Natural killer cell (primary cell): ENCODE data around the gene DUSP22. TPM values are rescaled to one million over a fixed set of nuclear protein-coding genes. Genes with fewer than 3 reads are reported as not detected.

ENCODE experiments used
- ATAC-seq, 3 donors: fragments of 150-1000 bp in 2 of 3; fragments of 200-7000 bp in 1 of 3; cut with Tn5 transposase; 1 replicate in 1 of 3; 2 replicates in 2 of 3; pipeline ENCODE4 v1.10.0; 2021; ENCODE audit warnings: mild to moderate bottlenecking in 2 of 3, moderate library complexity in 2 of 3
- DNase-seq, 2 donors: peaks; one replicate each; pipeline versions ENCODE4 v3.0.0 to v3.0.0-alpha.2; 2013 to 2021; ENCODE audit warnings: mixed read lengths in 1 of 2
- H3K27ac ChIP-seq: one replicate; pipeline ENCODE4 v1.5.1; 2013; ENCODE audit warnings: mild to moderate bottlenecking, low read length
- H3K27me3 ChIP-seq: one replicate; pipeline ENCODE4 v1.6.1; 2013; ENCODE audit warnings: low read length; ENCODE audit not compliant: control insufficient read depth, insufficient read depth
- H3K36me3 ChIP-seq: one replicate; pipeline ENCODE4 v1.6.1; 2013; ENCODE audit warnings: low read length; ENCODE audit not compliant: control insufficient read depth, insufficient read depth
- H3K4me1 ChIP-seq: one replicate; pipeline ENCODE4 v1.6.1; 2013; ENCODE audit warnings: low read length; ENCODE audit not compliant: control insufficient read depth, insufficient read depth
- H3K4me3 ChIP-seq: one replicate; pipeline ENCODE4 v1.5.1; 2013; ENCODE audit warnings: low read length
- H3K9me3 ChIP-seq: one replicate; pipeline ENCODE4 v1.6.1; 2013; ENCODE audit warnings: low read length; ENCODE audit not compliant: control insufficient read depth, insufficient read depth
- H3K27ac Mint-ChIP-seq, 2 donors: one replicate each; pipeline ENCODE4 v1.8.0; 2022; ENCODE audit warnings: mild to moderate bottlenecking in 2 of 2, mixed read lengths in 2 of 2, moderate library complexity in 1 of 2
- H3K27me3 Mint-ChIP-seq, 2 donors: one replicate each; pipeline ENCODE4 v1.8.0; 2022; ENCODE audit warnings: low read depth in 2 of 2, mixed read lengths in 2 of 2
- H3K36me3 Mint-ChIP-seq: one replicate; pipeline ENCODE4 v1.8.0; 2022; ENCODE audit warnings: mixed read lengths
- H3K4me1 Mint-ChIP-seq, 2 donors: one replicate each; pipeline ENCODE4 v1.8.0; 2022; ENCODE audit warnings: mixed read lengths in 2 of 2
- H3K4me3 Mint-ChIP-seq: one replicate; pipeline ENCODE4 v1.8.0; 2022; ENCODE audit warnings: mild to moderate bottlenecking, moderate library complexity, mixed read lengths
- H3K9me3 Mint-ChIP-seq, 2 donors: one replicate each; pipeline ENCODE4 v1.8.0; 2022; ENCODE audit warnings: mixed read lengths in 2 of 2
- WGBS: methylation state at CpG from one replicate; pipeline ENCODE4 v1.1.7; 2013; ENCODE audit warnings: missing lambda C conversion rate; ENCODE audit not compliant: insufficient coverage; 5-methylcytosine and 5-hydroxymethylcytosine counted together
- intact Hi-C: fragments of 100-400 bp; cut with micrococcal nuclease; formaldehyde crosslinking; loops from one replicate; pipeline ENCODE4 v1.14.2; 2022
- total RNA-seq, 4 donors: library from RNA; stranded (reverse); fragments of 120-200 nt in 1 of 4; gene quantifications; one replicate each; pipeline versions ENCODE4 v1.2.3 to v1.2.4, GENCODE V29; 2013 to 2022
- TF ChIP-seq, protein P1 (sequence below): fragments of 200-600 bp; IDR thresholded peaks from one replicate; pipeline ENCODE4 v1.8.0; 2022; ENCODE audit warnings: antibody characterized with exemption

Gene DUSP22
- total RNA-seq, 3 donors from 2014 or later (not counting 1 experiment from before 2014, with no cell fraction given): 50.4 to 61.5 (median 56.6) TPM

DNA sequence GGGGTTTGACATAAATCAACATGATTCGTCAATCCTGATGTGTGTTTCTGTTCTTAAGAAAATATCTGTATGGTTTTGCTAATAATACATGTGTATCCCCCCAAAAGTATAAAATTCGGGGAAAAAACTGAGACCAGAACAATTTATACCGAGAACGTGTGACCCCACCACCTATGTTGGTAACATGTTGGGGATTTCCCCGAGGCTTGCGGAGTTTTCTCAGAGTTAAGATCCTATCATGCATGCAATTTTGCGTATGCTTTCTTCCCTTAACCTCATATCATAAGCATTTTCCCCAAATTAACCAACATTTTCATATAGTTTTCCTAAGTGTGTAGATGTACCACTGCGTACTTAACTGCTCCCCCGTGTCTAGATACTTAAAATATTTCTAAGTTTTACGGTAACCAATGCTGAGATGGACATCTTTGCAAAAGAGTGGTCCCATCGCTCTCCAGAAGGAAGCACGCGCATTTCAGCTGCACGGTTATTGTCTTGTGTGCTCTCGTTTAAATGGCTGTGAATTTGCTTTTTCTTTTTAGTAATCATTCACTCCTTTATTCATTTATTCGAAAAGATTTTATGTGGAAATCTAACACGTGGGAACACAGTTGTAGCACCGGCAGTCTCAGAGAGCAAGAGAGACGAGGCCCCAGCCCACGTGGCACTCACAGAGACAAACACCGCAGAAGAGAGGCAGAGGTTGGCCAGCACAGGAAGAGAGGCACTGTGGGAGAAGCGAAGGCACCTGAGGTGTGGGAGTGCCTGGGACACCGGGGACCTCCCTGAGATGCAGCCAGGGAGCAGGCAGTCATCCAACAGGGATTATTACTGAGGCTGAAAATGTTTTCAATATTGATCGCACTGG is 86.0 kb downstream of the DUSP22 start:
- no peaks in the 10 kb centered on the region for H3K36me3 Mint-ChIP-seq
- intact Hi-C loops: no loop called here
- H3K4me3 Mint-ChIP-seq: no peak overlapping the region
- Histone ChIP-seq H3K4me1 (peaks cover 16% of the 10 kb centered on the region), H3K4me3 (no peak overlapping the region), H3K27me3 (no peaks in the 10 kb centered on the region), H3K9me3 (no peaks in the 10 kb centered on the region), H3K27ac (no peak overlapping the region), H3K36me3 (no peaks in the 10 kb centered on the region)
- DNase-seq (no peak), ATAC-seq (no peak)
- H3K27me3 Mint-ChIP-seq: peaks cover 23 to 40% of the 10 kb centered on the region in 2 donors
- H3K9me3 Mint-ChIP-seq: no peaks in the 10 kb centered on the region
- no peak overlapping the region for H3K27ac Mint-ChIP-seq
- TF ChIP-seq, protein P1, sequence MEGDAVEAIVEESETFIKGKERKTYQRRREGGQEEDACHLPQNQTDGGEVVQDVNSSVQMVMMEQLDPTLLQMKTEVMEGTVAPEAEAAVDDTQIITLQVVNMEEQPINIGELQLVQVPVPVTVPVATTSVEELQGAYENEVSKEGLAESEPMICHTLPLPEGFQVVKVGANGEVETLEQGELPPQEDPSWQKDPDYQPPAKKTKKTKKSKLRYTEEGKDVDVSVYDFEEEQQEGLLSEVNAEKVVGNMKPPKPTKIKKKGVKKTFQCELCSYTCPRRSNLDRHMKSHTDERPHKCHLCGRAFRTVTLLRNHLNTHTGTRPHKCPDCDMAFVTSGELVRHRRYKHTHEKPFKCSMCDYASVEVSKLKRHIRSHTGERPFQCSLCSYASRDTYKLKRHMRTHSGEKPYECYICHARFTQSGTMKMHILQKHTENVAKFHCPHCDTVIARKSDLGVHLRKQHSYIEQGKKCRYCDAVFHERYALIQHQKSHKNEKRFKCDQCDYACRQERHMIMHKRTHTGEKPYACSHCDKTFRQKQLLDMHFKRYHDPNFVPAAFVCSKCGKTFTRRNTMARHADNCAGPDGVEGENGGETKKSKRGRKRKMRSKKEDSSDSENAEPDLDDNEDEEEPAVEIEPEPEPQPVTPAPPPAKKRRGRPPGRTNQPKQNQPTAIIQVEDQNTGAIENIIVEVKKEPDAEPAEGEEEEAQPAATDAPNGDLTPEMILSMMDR: no peak
- peaks cover 25 to 27% of the 10 kb centered on the region in 2 donors for H3K4me1 Mint-ChIP-seq
- 80% methylated on average over 24 of the region's 24 CpGs for WGBS

DNA sequence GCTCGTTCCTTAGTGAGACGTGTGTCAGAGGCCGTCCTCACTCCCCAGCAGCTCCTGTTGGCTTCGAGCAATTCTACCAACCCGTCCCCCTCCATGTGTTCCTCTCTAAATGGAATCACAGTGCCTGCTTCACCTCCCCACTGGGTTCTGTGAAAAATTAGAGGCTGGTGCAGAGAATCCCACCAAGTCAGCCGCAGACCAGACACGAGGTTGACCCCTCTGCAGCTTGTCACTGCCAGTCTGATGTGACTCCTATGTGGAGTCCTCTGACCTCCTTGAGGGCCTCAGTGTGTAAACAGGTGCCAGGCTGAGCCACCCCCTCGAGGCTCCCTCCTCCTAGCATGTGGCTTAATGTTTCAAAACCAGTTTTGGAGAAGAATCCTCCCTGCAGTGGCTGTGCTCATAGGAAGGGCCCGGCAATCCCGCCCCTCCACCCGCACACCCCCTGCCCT is 86.7 kb downstream of the DUSP22 start:
- Histone ChIP-seq H3K9me3 (no peaks in the 10 kb centered on the region), H3K4me3 (no peak overlapping the region), H3K4me1 (peaks cover 16% of the 10 kb centered on the region), H3K27me3 (no peaks in the 10 kb centered on the region), H3K36me3 (no peaks in the 10 kb centered on the region), H3K27ac (no peak overlapping the region)
- WGBS: 82% methylated on average over 11 of the region's 11 CpGs
- no peaks in the 10 kb centered on the region for H3K36me3 Mint-ChIP-seq
- H3K27ac Mint-ChIP-seq: no peak overlapping the region
- H3K4me1 Mint-ChIP-seq: peaks cover 25 to 27% of the 10 kb centered on the region in 2 donors
- DNase-seq (no peak), ATAC-seq (peak in 2 of 3 donors; percentile 5 to 7)
- H3K4me3 Mint-ChIP-seq: no peak overlapping the region
- TF ChIP-seq, protein P1: no peak
- H3K9me3 Mint-ChIP-seq: no peaks in the 10 kb centered on the region
- H3K27me3 Mint-ChIP-seq: peaks cover 23 to 38% of the 10 kb centered on the region in 2 donors
- intact Hi-C loops: no loop called here

DNA sequence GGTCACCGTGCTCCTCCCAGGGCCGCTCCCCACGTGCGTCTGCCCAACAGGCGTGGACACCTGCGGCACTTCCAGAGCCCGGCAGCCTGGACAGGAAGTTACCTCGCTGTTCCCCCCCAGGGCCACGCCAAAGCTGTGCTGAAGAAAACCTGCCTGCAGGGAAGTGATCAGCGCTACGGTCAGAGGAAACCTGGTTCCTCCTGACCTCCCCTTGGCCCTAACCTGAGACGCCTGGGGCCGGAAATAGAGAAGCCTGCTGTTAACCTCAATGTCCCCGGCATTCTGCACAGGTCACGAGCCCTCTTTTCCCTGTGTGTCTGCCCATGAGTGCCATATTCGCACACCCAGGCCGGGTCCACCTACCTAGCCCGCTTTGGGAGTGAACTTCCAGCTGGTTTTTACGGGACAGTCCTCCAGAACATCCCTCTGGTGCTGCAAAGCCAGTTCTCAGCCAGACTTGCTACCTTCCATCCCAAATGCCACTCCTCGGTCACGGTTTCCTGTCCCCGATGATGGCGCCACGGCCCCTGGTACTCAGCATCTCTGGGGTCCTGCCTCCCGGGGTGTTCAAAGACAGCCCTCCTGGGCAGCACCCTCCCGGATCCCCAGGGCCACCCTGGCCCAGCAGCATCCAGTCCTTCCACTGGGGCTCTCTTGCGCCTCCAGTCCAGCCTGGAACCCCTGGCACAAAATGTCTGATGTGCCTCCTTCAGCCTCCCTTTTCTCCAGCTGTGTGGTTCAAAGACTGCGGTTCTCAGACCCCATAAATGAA is 87.3 kb downstream of the DUSP22 start:
- TF ChIP-seq, protein P1: no peak
- H3K27ac Mint-ChIP-seq: peak overlapping the region in 1 of 2 donors; percentile 21
- H3K27me3 Mint-ChIP-seq: peaks cover 23 to 31% of the 10 kb centered on the region in 2 donors
- H3K4me1 ChIP-seq: peaks cover 16% of the 10 kb centered on the region
- H3K4me3 ChIP-seq: no peak overlapping the region
- no peaks in the 10 kb centered on the region for H3K36me3 Mint-ChIP-seq
- peaks cover 25 to 27% of the 10 kb centered on the region in 2 donors for H3K4me1 Mint-ChIP-seq
- H3K9me3 Mint-ChIP-seq: no peaks in the 10 kb centered on the region
- peak overlapping the region; percentile 25 for H3K4me3 Mint-ChIP-seq
- ATAC-seq (peak; percentile 30 to 69 (median 61)), DNase-seq (no peak)
- WGBS: 67% methylated on average over 28 of the region's 28 CpGs
- no peak overlapping the region for H3K27ac ChIP-seq
- no peaks in the 10 kb centered on the region for H3K36me3 ChIP-seq
- H3K9me3 ChIP-seq: no peaks in the 10 kb centered on the region
- no peaks in the 10 kb centered on the region for H3K27me3 ChIP-seq
- intact Hi-C loops: no loop called here
